GM21717 (cell line): ENCODE measurements around the gene ZNF804B.

Experiments
- ATAC-seq: cut with Tn5 transposase; IDR thresholded peaks from one replicate; pipeline ENCODE4 v1.9.1; 2021; ENCODE audit warnings: mild to moderate bottlenecking, moderate library complexity; ENCODE audit not compliant: unreplicated experiment

Gene ZNF804B

GRCh38 chr7:88759230-88760135 lies at the start of gene ZNF804B:
ZNF804B (plus strand) TSS chr7:88759700; CDS start chr7:88759977, 277 bp downstream.
- ATAC-seq: no peak

- no peak for ATAC-seq
These were observed 23.6 kb upstream of the ZNF804B start for GRCh38 chr7:88735920-88736319.

GRCh38 chr7:88737632-88738031 lies 21.9 kb upstream of the ZNF804B start:
- ATAC-seq: no peak

- no peak for ATAC-seq
These were observed 13.4 kb upstream of the ZNF804B start for GRCh38 chr7:88746126-88746525.

GRCh38 chr7:88756802-88757201 lies 2.7 kb upstream of the ZNF804B start:
- ATAC-seq: no peak

GRCh38 chr7:88757371-88757770 lies 2.1 kb upstream of the ZNF804B start:
- ATAC-seq: no peak

- ATAC-seq: no peak
These were observed 895 bp upstream of the ZNF804B start for GRCh38 chr7:88758381-88759229.

- ATAC-seq: no peak
These were observed 626 bp downstream of the ZNF804B start for GRCh38 chr7:88760136-88760515.

GRCh38 chr7:88761779-88762178 lies 2.3 kb downstream of the ZNF804B start:
- ATAC-seq: no peak

- ATAC-seq: no peak
These were observed 11.9 kb downstream of the ZNF804B start for GRCh38 chr7:88771417-88771816.

- ATAC-seq: no peak
These were observed 13.3 kb downstream of the ZNF804B start for GRCh38 chr7:88772776-88773175.

GRCh38 chr7:88775838-88776237 lies 16.3 kb downstream of the ZNF804B start:
- ATAC-seq: no peak

- ATAC-seq: no peak
These were observed 28.3 kb downstream of the ZNF804B start for GRCh38 chr7:88787777-88788176.

GRCh38 chr7:88789480-88790064 lies 30.1 kb downstream of the ZNF804B start:
- no peak for ATAC-seq

GRCh38 chr7:88791891-88792290 lies 32.4 kb downstream of the ZNF804B start:
- no peak for ATAC-seq

- no peak for ATAC-seq
These were observed 32.9 kb downstream of the ZNF804B start for GRCh38 chr7:88792361-88792760.

- no peak for ATAC-seq
These were observed 36.1 kb downstream of the ZNF804B start, which contains the start of gene TEX47 for GRCh38 chr7:88795553-88795952. TEX47 (minus strand) TSS chr7:88795737; CDS start chr7:88794942, 795 bp downstream.

- ATAC-seq: no peak
These were observed 41.5 kb downstream of the ZNF804B start for GRCh38 chr7:88801046-88801445.

- ATAC-seq: no peak
These were observed 47.0 kb downstream of the ZNF804B start for GRCh38 chr7:88806280-88807037.

- ATAC-seq: no peak
These were observed 59.1 kb downstream of the ZNF804B start for GRCh38 chr7:88818552-88818951.

- ATAC-seq: no peak
These were observed 66.7 kb downstream of the ZNF804B start for GRCh38 chr7:88826222-88826621.
